RWPE2 (cell line): ENCODE measurements around the gene TBC1D10B.
A peak's percentile ranks its signal among the peaks of the same experiment; 100 is the strongest.

Source experiments
- ATAC-seq: fragments of 200-7000 bp; cut with Tn5 transposase; 3 replicates; pipeline ENCODE4 v1.9.1; 2021; ENCODE audit warnings: low read depth
- DNase-seq: peaks from one replicate; pipeline ENCODE4 v3.0.0-alpha.2; 2020; ENCODE audit warnings: low spot score
- H3K27ac ChIP-seq: fragments of 450-650 bp; 2 replicates; pipeline ENCODE4 v1.5.1; 2017; ENCODE audit warnings: mild to moderate bottlenecking; ENCODE audit not compliant: poor library complexity, severe bottlenecking
- H3K27me3 ChIP-seq: fragments of 250-450 bp; sonication (Bioruptor Pico); 2 replicates; pipeline ENCODE4 v1.5.1; 2021; ENCODE audit warnings: mild to moderate bottlenecking, moderate library complexity; ENCODE audit not compliant: insufficient read depth, poor library complexity, severe bottlenecking
- H3K36me3 ChIP-seq: fragments of 250-450 bp; sonication (Bioruptor Pico); 2 replicates; pipeline ENCODE4 v1.5.1; 2020; ENCODE audit warnings: low read depth, mild to moderate bottlenecking, moderate library complexity
- H3K4me1 ChIP-seq: fragments of 250-450 bp; sonication (Bioruptor Pico); 2 replicates; pipeline ENCODE4 v1.5.1; 2021; ENCODE audit warnings: mild to moderate bottlenecking, moderate library complexity; ENCODE audit not compliant: insufficient read depth, poor library complexity, severe bottlenecking
- H3K4me3 ChIP-seq: fragments of 250-450 bp; sonication (Bioruptor Pico); 2 replicates; pipeline ENCODE4 v1.5.1; 2021; ENCODE audit warnings: mild to moderate bottlenecking, moderate library complexity; ENCODE audit not compliant: severe bottlenecking
- H3K9me3 ChIP-seq: fragments of 250-450 bp; sonication (Bioruptor Pico); 2 replicates; pipeline ENCODE4 v1.5.1; 2021; ENCODE audit warnings: mild to moderate bottlenecking, moderate library complexity; ENCODE audit not compliant: severe bottlenecking
- TF ChIP-seq, protein P1 (sequence below): fragments of 450-650 bp; IDR thresholded peaks from one replicate; pipeline ENCODE4 v1.5.1; 2017; ENCODE audit warnings: mild to moderate bottlenecking, moderate library complexity; ENCODE audit not compliant: poor library complexity, severe bottlenecking

TBC1D10B gene

DNA sequence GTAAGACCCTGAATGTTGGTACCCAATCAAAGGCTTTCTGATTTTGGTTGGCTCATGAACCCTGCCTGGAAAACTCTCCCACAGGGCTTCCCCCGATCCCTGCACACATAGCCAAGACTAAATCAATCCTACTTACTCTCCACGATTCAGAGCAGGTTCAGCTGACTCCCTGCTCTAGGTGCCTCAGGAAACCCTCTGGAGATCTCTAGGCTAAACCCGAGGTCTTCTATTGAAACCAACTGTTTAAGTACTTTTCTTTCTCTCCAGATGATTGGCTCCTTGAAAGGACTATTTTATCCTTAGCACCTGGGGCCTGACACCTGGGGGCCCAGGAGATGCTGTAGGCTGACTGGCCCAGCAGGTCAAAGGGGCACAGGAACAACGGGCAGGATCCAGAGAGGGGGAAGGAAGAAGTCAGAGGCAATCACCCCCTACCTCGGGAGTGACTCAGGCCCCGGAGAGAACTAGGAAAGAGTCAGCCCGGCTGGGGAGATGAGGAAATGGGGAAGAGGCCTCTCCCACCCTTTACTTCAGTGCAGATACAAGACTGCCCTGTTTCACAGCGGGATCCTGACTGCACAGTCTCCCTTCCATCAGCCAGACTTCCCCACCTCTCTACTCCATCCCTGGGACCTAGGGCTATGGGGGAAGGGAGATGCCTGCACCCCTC, 2.0 kb downstream of the TBC1D10B start:
- Histone ChIP-seq H3K4me1 (no peaks in the 10 kb centered on the region), H3K27ac (peak overlapping the region; percentile 70), H3K4me3 (peak overlapping the region; percentile 92), H3K36me3 (peaks cover 46% of the 10 kb centered on the region), H3K9me3 (no peaks in the 10 kb centered on the region), H3K27me3 (no peaks in the 10 kb centered on the region)
- no peak for DNase-seq
- ATAC-seq, result peak; percentile 14; the same call in 1 of the 3 replicates
- TF ChIP-seq, protein P1, sequence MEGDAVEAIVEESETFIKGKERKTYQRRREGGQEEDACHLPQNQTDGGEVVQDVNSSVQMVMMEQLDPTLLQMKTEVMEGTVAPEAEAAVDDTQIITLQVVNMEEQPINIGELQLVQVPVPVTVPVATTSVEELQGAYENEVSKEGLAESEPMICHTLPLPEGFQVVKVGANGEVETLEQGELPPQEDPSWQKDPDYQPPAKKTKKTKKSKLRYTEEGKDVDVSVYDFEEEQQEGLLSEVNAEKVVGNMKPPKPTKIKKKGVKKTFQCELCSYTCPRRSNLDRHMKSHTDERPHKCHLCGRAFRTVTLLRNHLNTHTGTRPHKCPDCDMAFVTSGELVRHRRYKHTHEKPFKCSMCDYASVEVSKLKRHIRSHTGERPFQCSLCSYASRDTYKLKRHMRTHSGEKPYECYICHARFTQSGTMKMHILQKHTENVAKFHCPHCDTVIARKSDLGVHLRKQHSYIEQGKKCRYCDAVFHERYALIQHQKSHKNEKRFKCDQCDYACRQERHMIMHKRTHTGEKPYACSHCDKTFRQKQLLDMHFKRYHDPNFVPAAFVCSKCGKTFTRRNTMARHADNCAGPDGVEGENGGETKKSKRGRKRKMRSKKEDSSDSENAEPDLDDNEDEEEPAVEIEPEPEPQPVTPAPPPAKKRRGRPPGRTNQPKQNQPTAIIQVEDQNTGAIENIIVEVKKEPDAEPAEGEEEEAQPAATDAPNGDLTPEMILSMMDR, result no peak

DNA sequence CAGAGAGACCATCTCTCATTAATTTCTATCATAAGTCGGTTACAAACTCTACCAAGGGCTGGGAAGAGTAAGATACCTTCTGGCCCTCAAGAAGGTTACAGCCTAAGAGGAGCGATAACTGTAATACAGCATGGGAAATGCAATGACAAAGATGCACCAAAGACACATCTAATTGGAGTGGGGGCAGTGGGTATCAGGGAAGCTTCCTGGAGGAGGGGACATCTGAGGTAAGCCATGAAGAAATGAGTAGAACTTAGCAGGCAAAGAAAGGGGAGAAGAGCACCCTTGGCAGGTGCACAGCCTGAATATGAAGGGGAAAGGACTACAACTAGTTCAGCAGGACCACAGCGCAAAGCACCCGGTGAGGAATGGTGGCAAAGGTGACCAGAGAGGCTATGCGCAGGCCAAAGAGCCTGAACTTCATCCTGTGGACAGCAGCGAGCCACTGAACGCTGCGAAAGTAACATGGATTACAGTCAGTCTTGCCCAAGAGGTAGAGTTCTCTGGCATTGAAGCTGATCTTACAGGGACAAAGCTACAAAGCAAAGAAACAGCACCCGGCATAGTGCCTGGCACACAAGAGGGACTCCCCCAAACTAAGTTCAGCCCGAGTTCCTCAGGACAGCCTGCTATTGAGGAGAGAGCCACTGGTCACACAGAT, 2.8 kb downstream of the TBC1D10B start:
- Histone ChIP-seq H3K9me3 (no peaks in the 10 kb centered on the region), H3K4me1 (no peaks in the 10 kb centered on the region), H3K36me3 (peaks cover 54% of the 10 kb centered on the region), H3K27me3 (no peaks in the 10 kb centered on the region), H3K27ac (peak overlapping the region; percentile 70), H3K4me3 (peak overlapping the region; percentile 92)
- no peak for ATAC-seq
- TF ChIP-seq, protein P1, result no peak
- DNase-seq, result no peak

- Histone ChIP-seq H3K4me3 (no peak overlapping the region), H3K9me3 (no peaks in the 10 kb centered on the region), H3K27me3 (no peaks in the 10 kb centered on the region), H3K36me3 (peaks cover 60% of the 10 kb centered on the region), H3K4me1 (no peaks in the 10 kb centered on the region), H3K27ac (no peak overlapping the region)
- DNase-seq, result no peak
- no peak for ATAC-seq
- TF ChIP-seq, protein P1, result no peak
Measured at GRCh38 chr16:30366511-30366910, 3.8 kb downstream of the TBC1D10B start.

- Histone ChIP-seq H3K9me3 (no peaks in the 10 kb centered on the region), H3K4me3 (no peak overlapping the region), H3K27me3 (no peaks in the 10 kb centered on the region), H3K36me3 (peaks cover 60% of the 10 kb centered on the region), H3K4me1 (no peaks in the 10 kb centered on the region), H3K27ac (no peak overlapping the region)
- TF ChIP-seq, protein P1, result no peak
- DNase-seq, result no peak
- no peak for ATAC-seq
Measured at GRCh38 chr16:30365200-30365599, 5.1 kb downstream of the TBC1D10B start.

DNA sequence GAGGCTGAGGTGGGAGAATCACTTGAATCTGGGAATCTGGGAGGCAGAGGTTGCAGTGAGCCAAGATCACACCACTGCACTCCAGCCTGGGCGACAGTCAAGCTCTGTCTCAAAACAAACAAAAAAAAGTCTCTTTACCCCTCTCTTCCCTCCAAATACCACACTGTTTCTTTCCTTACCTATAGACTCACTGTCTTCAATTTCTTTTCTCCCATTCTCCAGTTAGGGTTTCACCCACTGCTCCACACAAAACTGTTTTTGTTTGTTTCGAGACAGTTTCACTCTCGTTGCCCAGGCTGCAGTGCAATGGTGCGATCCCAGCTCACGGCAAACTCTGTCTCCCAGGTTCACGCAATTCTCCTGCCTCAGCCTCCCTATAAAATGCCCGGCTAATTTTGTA, 9.1 kb downstream of the TBC1D10B start:
- H3K27me3 ChIP-seq, result no peaks in the 10 kb centered on the region
- H3K4me1 ChIP-seq, result no peaks in the 10 kb centered on the region
- peaks cover 51% of the 10 kb centered on the region for H3K36me3 ChIP-seq
- no peaks in the 10 kb centered on the region for H3K9me3 ChIP-seq
- TF ChIP-seq, protein P1, result no peak
- no peak overlapping the region for H3K4me3 ChIP-seq
- H3K27ac ChIP-seq, result no peak overlapping the region
- DNase-seq, result no peak
- ATAC-seq, result no peak
